ENCODE measurements around the gene SAP30BP. TPM values are rescaled to one million over a fixed set of nuclear protein-coding genes. Genes with fewer than 3 reads are reported as not detected.

The SAP30BP gene
- total RNA-seq, 1 donor from 2014 or later: 89.3 TPM

DNA sequence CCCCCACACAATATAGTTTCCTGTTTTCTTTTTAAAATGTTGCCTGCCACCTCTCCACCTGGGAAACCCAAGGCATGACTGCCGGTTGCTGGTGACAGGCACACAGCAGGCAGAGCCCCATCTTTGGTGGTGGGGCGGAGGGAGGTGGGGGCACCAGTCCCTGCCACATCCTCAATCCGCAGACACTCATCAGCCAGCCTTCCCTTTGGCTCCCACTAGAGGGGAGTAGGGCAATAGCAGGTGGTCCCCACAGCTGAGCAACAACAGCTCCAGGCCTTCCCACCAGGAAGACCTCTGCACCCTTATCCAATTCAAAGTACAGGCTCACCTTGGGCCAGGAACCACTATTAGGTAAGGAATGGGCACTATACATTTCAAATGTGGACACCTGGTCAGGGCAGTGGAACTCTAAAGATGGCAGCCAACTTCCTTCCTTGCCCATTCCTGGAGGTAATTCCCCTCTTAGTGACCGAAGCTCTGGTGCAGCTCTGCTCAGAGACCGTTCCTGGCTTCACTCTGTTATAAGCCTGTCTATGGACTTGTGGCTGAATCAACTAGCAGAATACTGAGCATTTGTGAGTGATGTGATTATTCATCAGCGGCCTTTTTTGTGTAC is 14.1 kb upstream of the SAP30BP start:
- Mint-ChIP-seq H3K27ac (peak overlapping the region; percentile 31), H3K36me3 (peaks cover 17% of the 10 kb centered on the region), H3K4me3 (no peak overlapping the region), H3K27me3 (no peaks in the 10 kb centered on the region), H3K9me3 (no peaks in the 10 kb centered on the region), H3K4me1 (ENCODE audit: unreplicated experiment) (peaks cover 6% of the 10 kb centered on the region)
- no peak for DNase-seq (ENCODE audit: extremely low spot score, unreplicated experiment)
- TF ChIP-seq, protein P1, sequence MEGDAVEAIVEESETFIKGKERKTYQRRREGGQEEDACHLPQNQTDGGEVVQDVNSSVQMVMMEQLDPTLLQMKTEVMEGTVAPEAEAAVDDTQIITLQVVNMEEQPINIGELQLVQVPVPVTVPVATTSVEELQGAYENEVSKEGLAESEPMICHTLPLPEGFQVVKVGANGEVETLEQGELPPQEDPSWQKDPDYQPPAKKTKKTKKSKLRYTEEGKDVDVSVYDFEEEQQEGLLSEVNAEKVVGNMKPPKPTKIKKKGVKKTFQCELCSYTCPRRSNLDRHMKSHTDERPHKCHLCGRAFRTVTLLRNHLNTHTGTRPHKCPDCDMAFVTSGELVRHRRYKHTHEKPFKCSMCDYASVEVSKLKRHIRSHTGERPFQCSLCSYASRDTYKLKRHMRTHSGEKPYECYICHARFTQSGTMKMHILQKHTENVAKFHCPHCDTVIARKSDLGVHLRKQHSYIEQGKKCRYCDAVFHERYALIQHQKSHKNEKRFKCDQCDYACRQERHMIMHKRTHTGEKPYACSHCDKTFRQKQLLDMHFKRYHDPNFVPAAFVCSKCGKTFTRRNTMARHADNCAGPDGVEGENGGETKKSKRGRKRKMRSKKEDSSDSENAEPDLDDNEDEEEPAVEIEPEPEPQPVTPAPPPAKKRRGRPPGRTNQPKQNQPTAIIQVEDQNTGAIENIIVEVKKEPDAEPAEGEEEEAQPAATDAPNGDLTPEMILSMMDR (conservative IDR thresholded peaks at IDR 0.05): peak; percentile 82

DNA sequence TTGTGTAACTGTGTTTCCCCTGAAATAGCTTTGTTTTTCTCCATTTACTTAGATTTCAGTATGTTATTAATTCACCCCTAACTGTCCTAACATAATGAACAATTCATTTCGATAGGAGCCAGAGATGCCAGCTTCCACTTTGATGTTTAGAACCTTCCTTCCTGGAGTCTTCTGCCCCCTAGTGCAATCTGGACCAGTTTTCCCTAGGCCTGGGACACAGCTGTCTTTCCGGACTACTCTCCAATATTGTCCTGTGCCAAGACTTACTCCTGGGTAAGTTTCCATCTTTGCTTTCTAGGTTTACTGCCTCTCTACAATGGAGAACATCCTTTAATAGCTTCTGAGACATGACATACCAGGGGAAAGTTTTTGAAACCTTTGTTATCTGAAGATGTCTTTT is 13.0 kb upstream of the SAP30BP start:
- no peak overlapping the region for H3K27ac Mint-ChIP-seq
- H3K27me3 Mint-ChIP-seq: no peaks in the 10 kb centered on the region
- peaks cover 6% of the 10 kb centered on the region for H3K4me1 Mint-ChIP-seq (ENCODE audit: unreplicated experiment)
- H3K36me3 Mint-ChIP-seq: peaks cover 15% of the 10 kb centered on the region
- H3K4me3 Mint-ChIP-seq: no peak overlapping the region
- no peaks in the 10 kb centered on the region for H3K9me3 Mint-ChIP-seq
- TF ChIP-seq, protein P1 (conservative IDR thresholded peaks at IDR 0.05): peak; percentile 26
- DNase-seq (ENCODE audit: extremely low spot score, unreplicated experiment): no peak

DNA sequence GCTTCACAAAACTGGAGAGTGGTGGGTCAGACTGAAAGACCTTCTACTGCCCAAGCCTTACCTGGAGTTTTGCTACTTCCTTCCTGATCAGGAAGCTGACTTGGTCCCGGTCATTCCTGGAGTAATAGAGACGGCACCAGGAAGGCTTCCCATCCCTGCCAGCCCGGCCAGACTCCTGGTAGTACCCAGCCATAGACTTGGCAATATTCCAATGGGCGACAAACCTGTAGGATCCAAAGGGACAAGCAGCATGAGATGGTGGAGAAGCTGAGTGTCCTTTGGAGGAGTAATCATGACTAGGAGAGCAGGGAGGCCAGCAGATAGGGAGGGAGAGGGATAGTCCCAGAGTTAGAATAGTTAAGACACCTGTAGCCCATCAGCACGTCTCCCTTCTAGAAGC is 8.9 kb upstream of the SAP30BP start:
- no peaks in the 10 kb centered on the region for H3K9me3 Mint-ChIP-seq
- no peaks in the 10 kb centered on the region for H3K27me3 Mint-ChIP-seq
- DNase-seq (ENCODE audit: extremely low spot score, unreplicated experiment): no peak
- H3K36me3 Mint-ChIP-seq: peaks cover 6% of the 10 kb centered on the region
- H3K27ac Mint-ChIP-seq: no peak overlapping the region
- peaks cover under 1% of the 10 kb centered on the region for H3K4me1 Mint-ChIP-seq (ENCODE audit: unreplicated experiment)
- H3K4me3 Mint-ChIP-seq: no peak overlapping the region
- TF ChIP-seq, protein P1 (conservative IDR thresholded peaks at IDR 0.05): no peak

DNA sequence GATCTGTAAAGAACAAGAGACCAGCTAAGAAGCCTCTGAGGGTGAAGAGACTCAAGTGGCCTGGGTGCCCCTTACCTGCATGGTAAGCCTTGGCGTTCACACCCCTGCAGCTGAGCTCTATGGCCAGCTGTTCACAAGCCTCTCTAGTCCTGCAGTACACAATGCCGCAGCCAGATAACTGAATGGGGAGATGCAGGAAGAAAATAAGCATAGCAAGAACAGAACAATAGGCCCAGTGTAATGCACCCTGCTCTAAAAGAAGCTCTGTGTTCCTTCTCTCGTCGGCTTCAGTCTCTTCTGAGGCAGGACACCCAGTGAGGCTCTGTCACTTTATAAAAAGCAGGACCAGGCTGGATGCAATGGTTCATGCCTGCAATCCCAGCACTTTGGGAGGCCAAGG is 5.6 kb upstream of the SAP30BP start:
- no peak for DNase-seq (ENCODE audit: extremely low spot score, unreplicated experiment)
- TF ChIP-seq, protein P1 (conservative IDR thresholded peaks at IDR 0.05): peak; percentile 32
- H3K27ac Mint-ChIP-seq: no peak overlapping the region

DNA sequence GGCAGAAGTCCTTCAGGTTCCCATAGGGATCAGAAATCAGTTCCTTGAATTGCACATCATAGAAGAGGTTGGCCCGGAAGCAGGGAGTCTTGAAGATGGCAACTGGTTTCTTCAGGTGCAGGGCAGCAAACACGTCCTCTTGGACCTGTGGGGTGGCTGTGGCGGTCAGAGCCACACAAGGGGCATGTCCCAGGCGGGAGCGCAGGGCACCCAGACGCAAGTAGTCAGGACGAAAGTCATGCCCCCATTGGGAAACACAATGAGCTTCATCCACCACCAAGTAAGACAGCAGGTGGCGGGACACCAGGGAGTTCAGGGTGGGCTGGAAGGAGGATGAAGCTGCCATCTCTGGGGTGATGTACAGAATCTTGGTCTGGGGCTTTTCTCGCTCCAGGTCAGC is 4.6 kb upstream of the SAP30BP start:
- no peak for DNase-seq (ENCODE audit: extremely low spot score, unreplicated experiment)
- Mint-ChIP-seq H3K36me3 (no peaks in the 10 kb centered on the region), H3K4me1 (ENCODE audit: unreplicated experiment) (peaks cover 6% of the 10 kb centered on the region), H3K27me3 (no peaks in the 10 kb centered on the region), H3K9me3 (no peaks in the 10 kb centered on the region), H3K27ac (no peak overlapping the region), H3K4me3 (no peak overlapping the region)
- TF ChIP-seq, protein P1 (conservative IDR thresholded peaks at IDR 0.05): no peak

More for the DNA sequence above, 5.6 kb upstream of the SAP30BP start:
- no peak overlapping the region for H3K4me3 Mint-ChIP-seq
- no peaks in the 10 kb centered on the region for H3K27me3 Mint-ChIP-seq
- no peaks in the 10 kb centered on the region for H3K9me3 Mint-ChIP-seq
- H3K36me3 Mint-ChIP-seq: peaks cover 6% of the 10 kb centered on the region
- peaks cover 6% of the 10 kb centered on the region for H3K4me1 Mint-ChIP-seq (ENCODE audit: unreplicated experiment)
